Duodenal mucosa (tissue), 2 donors: ENCODE results near the gene PDE8A.

Source experiments
- H3K27ac ChIP-seq: one replicate; pipeline ENCODE4 v1.7.0; 2013; ENCODE audit warnings: low read depth, low read length
- H3K27me3 ChIP-seq, 2 donors: one replicate each; pipeline ENCODE4 v1.7.0; 2013; ENCODE audit warnings: low read length in 2 of 2, control low read depth in 1 of 2; ENCODE audit not compliant: insufficient read depth in 2 of 2, control insufficient read depth in 1 of 2
- H3K36me3 ChIP-seq, 2 donors: one replicate each; pipeline ENCODE4 v1.7.0; 2013; ENCODE audit warnings: low read length in 2 of 2, control low read depth in 1 of 2; ENCODE audit not compliant: insufficient read depth in 2 of 2, control insufficient read depth in 1 of 2
- H3K4me1 ChIP-seq, 2 donors: one replicate each; pipeline ENCODE4 v1.7.0; 2013; ENCODE audit warnings: low read length in 2 of 2, control low read depth in 1 of 2; ENCODE audit not compliant: insufficient read depth in 2 of 2, control insufficient read depth in 1 of 2
- H3K4me3 ChIP-seq, 2 donors: one replicate each; pipeline ENCODE4 v1.7.0; 2013; ENCODE audit warnings: low read length in 2 of 2, low read depth in 1 of 2
- H3K9ac ChIP-seq, 2 donors: one replicate each; pipeline ENCODE4 v1.7.0; 2013; ENCODE audit warnings: low read length in 2 of 2, low read depth in 1 of 2
- H3K9me3 ChIP-seq, 2 donors: one replicate each; pipeline ENCODE4 v1.7.0; 2013; ENCODE audit warnings: low read length in 2 of 2, control low read depth in 1 of 2; ENCODE audit not compliant: control insufficient read depth in 1 of 2

PDE8A gene

GRCh38 chr15:85095566-85095965 lies 113.9 kb downstream of the PDE8A start:
- Histone ChIP-seq H3K4me1 (peaks cover 0 to 10% of the 10 kb centered on the region in 2 donors), H3K9me3 (no peaks in the 10 kb centered on the region), H3K27me3 (no peaks in the 10 kb centered on the region), H3K27ac (no peak overlapping the region), H3K4me3 (no peak overlapping the region), H3K9ac (no peak overlapping the region), H3K36me3 (peaks cover 15 to 40% of the 10 kb centered on the region in 2 donors)

GRCh38 chr15:85097250-85097649 lies 115.6 kb downstream of the PDE8A start:
- no peak overlapping the region for H3K4me3 ChIP-seq
- peaks cover 0 to 10% of the 10 kb centered on the region in 2 donors for H3K4me1 ChIP-seq
- H3K36me3 ChIP-seq, result peaks cover 12 to 32% of the 10 kb centered on the region in 2 donors
- H3K27ac ChIP-seq, result no peak overlapping the region
- no peak overlapping the region for H3K9ac ChIP-seq
- no peaks in the 10 kb centered on the region for H3K27me3 ChIP-seq
- no peaks in the 10 kb centered on the region for H3K9me3 ChIP-seq

GRCh38 chr15:85097725-85098124 lies 116.1 kb downstream of the PDE8A start:
- H3K4me3 ChIP-seq, result no peak overlapping the region
- H3K9me3 ChIP-seq, result no peaks in the 10 kb centered on the region
- no peaks in the 10 kb centered on the region for H3K27me3 ChIP-seq
- no peak overlapping the region for H3K27ac ChIP-seq
- H3K9ac ChIP-seq, result no peak overlapping the region
- peaks cover 0 to 10% of the 10 kb centered on the region in 2 donors for H3K4me1 ChIP-seq
- H3K36me3 ChIP-seq, result peaks cover 7 to 28% of the 10 kb centered on the region in 2 donors

GRCh38 chr15:85099195-85099803 lies 117.6 kb downstream of the PDE8A start:
- Histone ChIP-seq H3K9me3 (no peaks in the 10 kb centered on the region), H3K27ac (no peak overlapping the region), H3K4me3 (no peak overlapping the region), H3K36me3 (peaks cover 7 to 30% of the 10 kb centered on the region in 2 donors), H3K9ac (no peak overlapping the region), H3K4me1 (peaks cover 0 to 10% of the 10 kb centered on the region in 2 donors), H3K27me3 (no peaks in the 10 kb centered on the region)

DNA sequence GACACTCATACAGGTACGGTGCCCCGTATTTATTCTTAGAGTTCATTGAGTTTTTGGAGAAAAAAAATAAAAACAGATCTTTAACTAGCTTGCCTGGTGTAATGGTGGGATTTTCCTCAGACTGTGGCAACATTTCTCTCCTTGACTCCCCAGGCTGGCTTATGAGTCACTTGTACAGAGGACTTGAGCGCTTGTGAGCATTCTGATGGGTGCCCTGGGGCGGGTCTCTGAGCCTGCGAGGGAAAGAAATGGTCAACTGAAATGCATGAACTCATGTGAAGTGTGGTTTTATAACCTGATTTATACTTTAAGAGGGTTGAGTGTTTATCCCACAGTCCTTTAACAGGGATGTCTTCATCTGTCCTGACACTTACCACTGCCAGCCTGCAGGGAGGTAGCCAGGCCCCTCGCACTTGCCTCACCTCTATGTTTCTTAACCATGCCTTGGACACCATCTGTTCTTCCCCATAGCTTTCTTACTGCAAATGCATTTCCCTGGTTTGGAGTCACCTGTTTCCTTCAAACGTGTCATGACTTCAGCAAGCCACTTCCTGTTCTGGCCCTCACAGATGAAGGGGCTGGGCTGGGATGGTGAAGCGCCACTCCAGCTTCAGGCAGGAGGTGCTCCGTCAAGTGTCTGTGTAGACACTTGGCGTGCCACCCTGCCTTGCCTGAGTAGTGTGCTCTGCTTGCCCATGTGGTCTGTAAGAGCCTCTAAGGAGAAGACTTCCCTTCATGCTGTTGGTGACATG lies 118.7 kb downstream of the PDE8A start:
- no peak overlapping the region for H3K9ac ChIP-seq
- no peak overlapping the region for H3K4me3 ChIP-seq
- no peaks in the 10 kb centered on the region for H3K9me3 ChIP-seq
- peaks cover 0 to 10% of the 10 kb centered on the region in 2 donors for H3K4me1 ChIP-seq
- H3K27me3 ChIP-seq, result no peaks in the 10 kb centered on the region
- peaks cover 12 to 20% of the 10 kb centered on the region in 2 donors for H3K36me3 ChIP-seq
- no peak overlapping the region for H3K27ac ChIP-seq

GRCh38 chr15:85104584-85104983 lies 122.9 kb downstream of the PDE8A start:
- Histone ChIP-seq H3K4me3 (no peak overlapping the region), H3K9ac (no peak overlapping the region), H3K27ac (no peak overlapping the region), H3K36me3 (peaks cover 17 to 38% of the 10 kb centered on the region in 2 donors), H3K9me3 (no peaks in the 10 kb centered on the region), H3K27me3 (no peaks in the 10 kb centered on the region), H3K4me1 (no peaks in the 10 kb centered on the region)

DNA sequence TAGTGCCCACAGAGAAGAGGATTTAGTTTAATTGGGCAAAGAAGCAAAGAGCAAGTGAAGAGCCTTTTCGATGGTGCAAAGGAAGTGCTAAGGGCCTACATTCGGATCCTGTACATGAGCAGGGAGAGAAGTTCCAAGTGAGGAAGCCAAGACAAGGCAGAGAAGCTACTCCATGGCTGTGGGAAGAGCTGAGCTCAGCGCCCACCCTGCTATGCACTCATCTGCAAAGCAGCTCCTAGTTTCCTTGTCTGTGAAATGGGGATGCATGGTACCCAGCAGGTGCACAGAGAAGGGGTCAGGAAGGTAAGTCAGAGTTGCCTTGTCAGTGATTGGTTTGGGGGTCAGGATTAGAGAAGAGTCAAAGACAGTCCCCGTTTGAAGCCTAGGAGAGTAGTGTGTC lies 126.5 kb downstream of the PDE8A start:
- peaks cover 17 to 41% of the 10 kb centered on the region in 2 donors for H3K36me3 ChIP-seq
- H3K27ac ChIP-seq, result no peak overlapping the region
- H3K27me3 ChIP-seq, result no peaks in the 10 kb centered on the region
- no peaks in the 10 kb centered on the region for H3K9me3 ChIP-seq
- H3K4me3 ChIP-seq, result no peak overlapping the region
- H3K4me1 ChIP-seq, result no peaks in the 10 kb centered on the region
- no peak overlapping the region for H3K9ac ChIP-seq

GRCh38 chr15:85109333-85109732 lies 127.7 kb downstream of the PDE8A start:
- Histone ChIP-seq H3K9ac (no peak overlapping the region), H3K4me3 (no peak overlapping the region), H3K36me3 (peaks cover 19 to 49% of the 10 kb centered on the region in 2 donors), H3K27me3 (no peaks in the 10 kb centered on the region), H3K27ac (no peak overlapping the region), H3K9me3 (no peaks in the 10 kb centered on the region), H3K4me1 (no peaks in the 10 kb centered on the region)

GRCh38 chr15:85112997-85113396 lies 131.3 kb downstream of the PDE8A start:
- Histone ChIP-seq H3K36me3 (peaks cover 18 to 65% of the 10 kb centered on the region in 2 donors), H3K9ac (no peak overlapping the region), H3K27me3 (no peaks in the 10 kb centered on the region), H3K27ac (no peak overlapping the region), H3K4me3 (no peak overlapping the region), H3K4me1 (no peaks in the 10 kb centered on the region), H3K9me3 (no peaks in the 10 kb centered on the region)

- H3K36me3 ChIP-seq, result peaks cover 23 to 63% of the 10 kb centered on the region in 2 donors
- no peak overlapping the region for H3K27ac ChIP-seq
- H3K9ac ChIP-seq, result no peak overlapping the region
- H3K4me3 ChIP-seq, result no peak overlapping the region
- H3K27me3 ChIP-seq, result no peaks in the 10 kb centered on the region
- no peaks in the 10 kb centered on the region for H3K4me1 ChIP-seq
- no peaks in the 10 kb centered on the region for H3K9me3 ChIP-seq
These were observed 133.2 kb downstream of the PDE8A start for GRCh38 chr15:85114886-85115285.
